ENCODE data around the gene DYNLT2.

DYNLT2 gene

DNA sequence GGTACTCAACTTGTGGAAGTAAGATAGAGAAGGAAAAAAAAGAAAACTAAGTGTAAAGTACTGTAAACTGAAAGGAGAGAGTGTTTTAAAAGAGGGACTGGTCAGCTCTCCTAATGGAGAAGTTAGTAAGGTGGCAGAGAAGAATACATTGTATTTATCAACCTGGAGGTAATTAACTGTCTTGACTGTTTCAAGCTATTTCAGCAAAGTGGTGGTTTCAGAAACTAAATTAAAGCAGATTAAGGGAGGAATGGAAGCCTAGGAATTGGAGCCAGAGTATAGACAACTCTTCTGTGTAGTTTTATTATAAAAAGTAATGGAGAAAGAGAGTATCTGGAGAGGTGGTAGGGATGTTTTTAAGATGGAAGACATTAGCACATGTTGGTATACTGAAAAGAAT, 24.4 kb downstream of the DYNLT2 start:
- no peak for DNase-seq

DNA sequence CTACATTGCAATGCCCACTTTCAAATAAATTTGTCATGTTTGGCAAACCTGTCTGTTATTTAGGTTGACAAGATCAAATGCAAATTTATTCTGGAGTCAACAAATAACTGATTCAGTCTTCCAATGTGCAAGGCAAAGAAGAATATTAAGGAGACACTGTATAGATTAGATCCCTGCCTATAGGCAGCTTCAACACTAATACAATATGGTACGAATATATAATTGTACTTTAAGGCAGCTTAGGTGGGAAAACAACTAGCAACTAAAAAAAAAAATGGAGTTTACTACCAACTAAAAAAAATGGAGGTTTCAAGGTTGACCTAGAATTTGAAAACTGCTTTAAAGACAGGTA, 25.3 kb downstream of the DYNLT2 start:
- DNase-seq = no peak

DNA sequence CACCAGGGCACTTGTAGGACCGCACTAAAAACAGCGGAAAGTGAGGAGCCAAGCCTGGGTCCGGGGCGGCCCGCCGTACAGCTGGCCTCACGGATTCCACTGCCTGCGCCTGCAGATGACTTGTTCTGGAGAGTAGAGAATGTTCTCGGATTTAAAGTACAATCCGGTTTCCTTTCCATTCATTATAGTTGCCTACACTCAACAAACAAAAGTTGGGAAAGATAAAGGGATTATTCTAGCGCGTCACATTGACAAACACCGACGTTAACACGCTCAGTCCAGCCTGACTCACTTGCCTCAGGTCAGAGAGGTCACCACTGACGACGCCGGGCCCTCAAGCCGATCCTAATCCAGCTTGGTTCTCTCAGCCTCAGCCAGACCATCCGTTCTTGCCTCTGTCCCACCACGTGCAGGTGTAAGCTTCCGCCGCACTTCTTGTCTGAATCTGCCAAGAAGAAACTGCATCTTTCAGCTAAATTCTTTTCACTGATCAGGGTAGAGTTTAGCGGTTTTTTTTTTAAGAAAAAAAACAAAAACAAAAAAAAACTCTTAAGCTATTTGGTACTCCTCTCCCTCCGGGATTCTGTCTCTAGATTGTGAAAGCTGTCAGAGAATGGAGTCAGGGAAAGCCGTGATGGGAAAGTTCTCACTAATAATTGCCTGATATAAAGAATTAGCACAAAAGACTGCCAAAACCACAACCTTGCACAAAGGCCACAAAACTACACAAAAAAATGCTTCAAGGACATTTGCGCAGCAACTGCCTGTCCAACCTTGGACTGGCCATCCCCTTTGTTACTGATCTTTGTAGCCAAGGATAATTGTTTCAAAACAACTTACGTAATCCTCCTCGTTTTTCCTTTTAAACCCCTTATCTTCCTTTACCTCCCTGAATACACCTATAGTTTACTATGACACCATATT, 26.0 kb downstream of the DYNLT2 start:
- DNase-seq = peak; percentile 83

DNA sequence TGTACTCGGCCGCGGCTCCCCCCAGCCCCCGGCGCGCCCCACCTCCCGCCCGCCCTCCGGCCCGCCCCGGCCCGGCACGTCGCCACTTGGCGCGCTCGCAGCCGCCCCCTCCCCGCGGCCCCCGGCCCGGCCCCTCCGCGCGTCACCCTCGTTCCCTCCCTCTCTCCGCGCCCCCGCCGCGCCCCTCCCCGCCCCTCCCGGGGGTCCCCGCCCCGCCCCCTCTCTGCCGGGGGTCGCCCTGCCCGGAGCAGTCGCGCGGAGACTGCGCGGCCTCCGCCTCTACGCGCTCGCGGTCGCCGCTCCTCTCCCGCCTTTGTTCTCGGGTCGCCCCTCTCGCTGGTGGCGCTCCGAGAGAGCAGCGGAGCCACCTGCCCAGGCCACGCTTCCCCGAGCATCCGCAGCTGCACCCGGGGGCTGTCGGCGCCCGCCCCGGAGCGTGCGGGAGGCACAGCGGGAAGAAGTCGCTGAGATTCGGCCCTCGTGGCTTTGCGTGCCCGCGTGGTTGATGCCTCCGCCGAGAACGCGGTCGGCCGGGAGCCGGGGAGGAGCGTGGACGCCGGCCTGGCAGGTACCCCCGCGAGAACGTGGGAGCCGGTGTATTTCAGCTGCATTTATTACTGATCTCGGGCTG, 26.8 kb downstream of the DYNLT2 start, which contains the start of gene PHF10:
PHF10 (minus strand) TSS at position 7 of the 631 bp plus-strand sequence. CDS start 569 bp downstream, outside the sequence.
- peak; percentile 76 for DNase-seq

DNA sequence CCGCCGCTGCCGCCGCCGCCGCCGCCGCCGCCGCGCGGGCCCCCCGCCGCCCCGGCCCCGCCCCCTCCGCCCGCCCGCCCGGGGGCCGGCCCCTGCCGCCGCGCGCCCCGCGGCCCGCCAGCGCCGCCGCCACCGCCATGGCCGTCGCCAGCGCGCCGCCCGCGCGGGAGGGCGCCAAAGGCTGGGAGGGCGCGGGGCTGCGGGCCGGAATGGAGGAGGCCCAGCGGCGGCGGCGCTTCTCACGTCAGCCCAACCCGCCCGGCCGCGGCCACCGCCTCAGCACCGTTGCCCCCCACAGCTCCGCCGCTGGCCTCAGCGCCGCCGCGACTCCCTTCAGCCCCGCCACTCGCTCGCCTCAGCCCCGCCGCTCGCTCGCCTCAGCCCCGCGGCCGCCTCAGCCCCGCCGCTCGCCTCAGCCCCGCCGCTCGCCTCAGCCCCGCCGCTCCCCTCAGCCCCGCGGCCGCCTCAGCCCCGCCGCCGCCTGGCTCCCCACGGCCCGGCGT, 27.3 kb downstream of the DYNLT2 start:
- peak; percentile 70 for DNase-seq

DNA sequence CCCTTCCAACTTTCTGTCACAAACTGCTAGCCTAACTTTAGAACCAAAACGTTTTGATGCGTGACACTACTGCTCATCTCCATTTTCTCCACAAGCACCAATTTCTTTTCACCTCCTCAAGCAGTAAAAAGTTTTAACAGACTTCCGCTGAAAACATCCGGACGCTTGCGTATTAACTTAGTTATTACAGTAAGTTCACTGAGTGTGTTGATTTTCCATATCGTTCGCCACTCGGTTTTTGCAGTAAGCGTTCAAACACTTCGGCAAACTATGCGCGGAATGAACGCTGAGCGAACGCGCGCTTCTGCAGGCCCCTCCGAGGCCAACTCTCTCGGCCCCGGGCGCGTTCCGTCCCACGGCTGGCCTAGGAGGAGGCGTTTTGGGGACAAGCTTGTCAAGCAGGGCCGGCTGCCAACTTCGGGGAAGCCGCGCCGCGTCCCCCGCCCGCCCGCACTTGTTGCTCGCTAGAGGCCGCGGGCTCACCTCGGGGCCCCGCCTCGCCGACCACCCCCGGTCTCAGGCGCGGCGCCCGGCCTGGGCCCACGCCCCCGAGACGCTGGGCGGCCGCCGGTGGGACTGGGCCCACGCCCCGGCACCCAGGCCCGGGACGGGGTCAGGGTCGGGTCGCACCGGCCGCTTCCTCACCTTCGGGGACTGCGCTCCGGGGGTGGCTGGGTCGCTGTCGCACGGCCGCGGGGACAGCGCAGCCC, 28.0 kb downstream of the DYNLT2 start:
- peak; percentile 63 for DNase-seq

DNA sequence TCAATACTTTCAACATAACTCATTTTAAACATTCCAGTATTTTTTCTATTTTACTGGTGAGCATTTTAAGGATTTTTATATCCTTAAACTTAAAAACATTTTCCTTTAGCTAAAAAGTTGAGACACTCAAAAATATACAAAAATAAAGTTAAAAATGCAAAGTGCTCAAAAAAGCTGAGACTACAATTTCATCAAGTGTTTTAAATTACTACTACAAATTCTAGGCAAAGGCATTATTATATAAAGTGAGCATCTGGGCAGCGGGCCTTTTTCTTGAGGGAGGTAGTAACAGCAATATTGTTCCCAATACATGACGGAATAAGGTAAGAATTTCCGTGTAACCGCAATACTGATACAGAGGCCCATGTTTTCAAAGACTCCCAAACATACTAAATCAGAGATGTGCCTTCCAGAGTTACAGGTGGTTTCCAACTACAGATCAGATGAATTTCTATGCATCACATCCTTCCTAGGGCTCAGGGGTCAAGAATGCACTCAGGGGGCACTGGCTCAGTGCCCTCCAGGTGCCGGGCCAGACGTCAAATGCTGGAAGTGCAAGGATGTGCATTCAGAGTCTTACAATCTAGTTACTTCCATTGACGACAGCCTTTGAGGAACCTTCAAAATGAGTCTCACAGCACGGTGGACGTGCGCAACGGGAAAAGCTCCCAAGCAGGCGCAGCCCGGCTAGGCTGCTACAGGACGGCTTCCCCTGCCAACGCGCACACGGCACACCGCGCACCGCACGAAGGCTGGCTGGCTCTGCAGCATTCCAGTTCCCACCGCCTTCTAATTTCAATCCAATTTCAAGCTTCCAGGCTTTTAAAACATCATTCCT, 28.8 kb downstream of the DYNLT2 start:
- DNase-seq = peak; percentile 68

DNA sequence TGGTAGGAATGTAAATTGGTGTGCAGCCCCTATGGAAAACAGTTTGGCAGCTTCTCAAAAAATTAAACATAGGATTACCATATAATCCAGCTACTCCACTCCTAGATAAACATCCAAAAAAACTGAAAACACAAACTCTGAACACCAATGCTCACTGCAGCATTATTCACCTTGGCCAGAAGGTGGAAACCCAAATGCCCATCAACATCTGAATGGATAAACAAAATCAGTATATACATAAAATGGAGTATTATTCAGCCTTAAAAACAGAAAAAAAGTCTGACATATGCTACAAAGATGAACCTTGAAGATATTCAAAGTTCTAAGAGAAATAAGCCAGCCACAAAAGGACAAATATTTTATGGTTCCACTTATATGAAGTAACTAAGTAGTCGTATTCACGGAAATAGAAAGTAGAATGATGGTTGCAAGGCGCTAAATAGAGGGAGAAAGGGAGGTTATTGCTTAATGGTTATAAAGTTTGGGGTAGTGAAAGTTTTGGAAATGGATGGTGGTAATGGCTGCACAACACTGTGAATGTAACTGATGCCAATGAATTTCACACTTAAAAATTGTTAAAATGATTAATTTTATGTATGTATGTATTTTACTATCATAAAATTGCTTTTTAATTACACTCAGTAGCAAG, 31.0 kb downstream of the DYNLT2 start:
- DNase-seq = no peak

DNA sequence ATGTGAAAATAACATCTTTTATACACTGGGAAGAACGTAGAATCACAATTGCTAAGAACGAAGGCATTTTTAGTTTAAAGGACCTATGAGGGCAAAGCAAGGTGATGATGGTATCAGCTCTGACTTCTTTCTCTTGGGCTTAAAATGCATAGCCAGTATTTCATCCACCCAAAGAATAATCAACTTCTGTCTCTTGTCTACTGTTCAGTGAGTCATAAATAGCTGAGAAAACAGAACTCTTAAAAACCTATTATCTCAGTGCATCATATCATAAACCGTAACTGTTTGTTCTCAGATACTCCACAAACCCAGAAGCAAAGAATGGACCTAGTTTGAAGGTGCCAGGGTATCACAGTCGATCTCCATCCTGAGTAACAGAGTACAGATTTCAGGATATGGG, 32.3 kb downstream of the DYNLT2 start:
- DNase-seq = no peak

DNA sequence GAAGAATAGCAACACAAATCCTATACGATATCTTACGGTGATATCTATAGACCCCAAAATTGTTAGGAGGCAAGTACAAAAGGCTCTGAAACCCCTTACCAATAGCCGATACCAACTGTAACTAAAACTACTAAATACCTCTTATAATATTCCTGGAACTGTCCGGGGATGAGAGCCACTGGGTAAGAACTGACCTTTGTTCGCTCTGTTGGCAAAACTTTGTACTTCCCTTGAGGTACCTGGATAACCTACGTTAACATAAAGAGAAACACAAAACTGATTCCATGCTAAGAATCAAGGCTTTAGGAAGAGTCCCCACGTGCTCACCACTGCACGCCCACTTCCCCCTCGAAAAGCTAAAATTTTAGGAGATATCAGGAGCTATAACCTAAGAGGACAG, 36.8 kb downstream of the DYNLT2 start:
- DNase-seq = no peak

DNA sequence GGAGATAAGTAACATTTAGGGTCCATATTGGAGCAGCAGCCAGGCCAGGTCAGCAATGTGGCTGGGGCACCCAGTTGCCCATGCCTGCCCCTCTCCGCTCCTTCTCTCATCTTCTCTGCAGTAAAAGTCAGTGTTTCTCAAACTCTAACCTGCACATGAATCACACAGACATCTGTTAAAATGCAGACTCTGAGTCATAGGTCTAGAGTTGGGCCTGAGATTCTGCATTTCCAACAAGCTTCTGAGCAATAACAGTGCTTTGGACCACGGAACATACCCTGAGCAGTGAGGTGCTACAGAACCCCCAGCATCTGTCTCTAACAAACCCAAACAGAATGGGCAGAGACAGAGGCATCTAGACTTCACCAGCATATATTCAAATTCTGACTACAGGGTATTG, 37.2 kb downstream of the DYNLT2 start:
- DNase-seq = no peak

DNA sequence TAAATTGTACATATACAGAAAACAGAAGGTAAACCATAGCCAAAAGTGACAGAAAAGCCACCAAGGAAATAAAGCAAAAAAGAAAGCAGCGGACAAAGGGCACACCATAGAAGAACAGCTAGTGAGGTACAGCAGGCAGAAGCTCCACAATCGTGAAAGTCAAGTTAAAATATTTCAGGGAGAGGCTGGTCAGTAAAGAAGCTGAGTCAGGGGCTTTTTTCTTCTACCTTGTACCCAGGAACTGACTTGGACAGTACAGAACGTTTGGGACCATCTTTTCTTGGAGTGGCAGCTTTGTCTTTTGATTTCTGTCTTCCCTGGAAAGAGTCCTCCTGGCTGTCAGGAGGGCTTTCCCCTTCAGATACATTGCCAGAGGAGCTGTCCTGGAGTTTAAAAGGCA, 41.4 kb downstream of the DYNLT2 start:
- DNase-seq = no peak

DNA sequence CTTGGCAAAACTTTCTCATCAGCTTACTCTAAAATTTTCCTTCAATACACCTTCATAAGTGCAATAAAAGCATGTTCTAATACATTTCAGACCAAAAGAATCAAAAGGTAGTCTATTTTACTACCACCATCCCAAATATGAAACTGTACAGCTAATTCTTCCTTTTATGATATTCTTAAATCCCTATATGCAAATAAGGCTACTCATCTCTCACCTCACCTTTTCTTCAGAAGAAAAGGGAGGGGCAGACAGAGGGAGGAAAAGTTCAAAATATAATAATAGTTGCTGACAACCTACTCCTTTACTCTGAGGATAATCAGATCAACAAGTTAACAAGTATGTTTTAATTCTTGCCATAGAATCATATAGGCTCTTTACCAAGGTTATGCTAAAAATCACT, 42.1 kb downstream of the DYNLT2 start:
- DNase-seq = no peak

DNA sequence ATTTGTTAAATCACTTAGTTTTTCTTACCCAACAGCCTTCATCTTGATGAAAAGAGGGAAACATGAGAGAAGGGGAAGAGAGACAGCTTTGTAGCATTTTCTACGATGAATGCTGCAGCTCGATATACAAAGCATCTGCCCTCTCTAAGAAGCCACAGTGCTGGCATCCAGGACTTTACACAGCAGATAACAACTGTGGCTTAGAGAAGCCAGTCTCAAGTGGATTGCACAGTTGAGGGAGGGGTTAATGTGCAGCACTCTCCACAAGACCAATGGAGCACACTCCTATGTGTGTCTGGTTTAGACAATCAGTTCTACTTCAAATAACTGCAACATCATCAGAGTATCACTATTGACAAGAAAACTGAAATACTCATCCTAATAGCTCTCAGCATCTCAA, 43.6 kb downstream of the DYNLT2 start:
- peak; percentile 52 for DNase-seq

DNA sequence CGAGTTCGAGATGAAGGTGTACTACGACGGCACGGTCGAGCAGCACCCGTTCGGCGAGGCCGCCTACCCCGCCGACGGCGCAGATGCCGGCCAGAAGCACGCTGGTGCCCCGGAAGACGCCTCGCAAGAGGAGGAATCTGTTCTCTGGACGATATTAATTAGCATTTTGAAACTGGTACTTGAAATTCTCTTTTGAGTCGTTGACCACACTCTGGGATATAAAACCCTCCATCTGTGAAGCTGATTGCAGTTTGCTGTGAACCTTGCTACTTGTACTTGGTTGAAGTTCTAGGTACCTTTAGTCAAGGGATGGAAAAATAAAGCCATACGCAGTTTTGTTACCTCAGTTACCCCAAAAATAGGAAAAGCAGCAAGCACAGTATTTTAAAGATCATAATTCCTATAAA, 48.5 kb downstream of the DYNLT2 start:
- DNase-seq = no peak

DNA sequence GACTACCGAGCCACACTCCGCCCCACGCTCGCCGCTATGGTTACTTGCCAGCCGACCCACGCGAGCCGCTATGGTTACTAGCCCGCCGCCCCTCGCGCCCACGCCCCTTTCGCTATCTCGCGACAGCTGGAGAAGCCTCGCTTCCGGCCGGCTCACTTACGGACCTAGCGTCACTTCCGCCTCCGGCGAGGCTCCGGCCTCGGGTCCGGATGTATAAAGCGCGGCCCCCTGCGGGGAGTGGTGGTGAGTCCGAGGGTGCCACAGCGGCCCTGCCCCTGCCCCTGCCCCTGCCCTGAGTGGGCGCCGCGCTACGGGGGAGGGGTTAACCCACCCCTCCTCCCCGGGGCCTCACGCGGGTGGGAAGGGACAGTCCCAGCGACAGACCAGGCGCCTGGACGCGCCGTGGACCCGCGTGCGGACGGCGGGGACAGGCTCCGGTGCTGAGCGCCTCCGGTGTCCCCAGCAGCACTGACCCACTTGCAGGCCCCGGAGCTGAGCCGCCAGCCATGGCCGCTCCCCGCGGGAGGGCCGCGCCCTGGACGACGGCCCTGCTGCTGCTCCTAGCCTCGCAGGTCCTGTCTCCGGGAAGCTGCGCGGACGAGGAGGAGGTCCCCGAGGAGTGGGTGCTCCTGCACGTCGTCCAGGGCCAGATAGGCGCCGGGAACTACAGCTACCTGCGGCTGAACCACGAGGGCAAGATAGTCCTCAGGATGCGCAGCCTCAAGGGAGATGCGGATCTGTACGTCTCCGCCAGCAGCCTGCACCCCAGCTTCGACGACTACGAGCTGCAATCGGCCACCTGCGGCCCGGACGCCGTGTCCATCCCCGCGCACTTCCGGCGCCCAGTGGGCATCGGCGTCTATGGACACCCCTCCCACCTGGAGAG, 49.2 kb downstream of the DYNLT2 start, which contains the start of the genes C6orf120 and WDR27:
C6orf120 (plus strand) TSS at position 173 of the 886 bp plus-strand sequence; CDS start at position 507, 334 bp downstream.
WDR27 (minus strand) TSS at position 76 of the 886 bp plus-strand sequence. CDS start 13,024 bp downstream, outside the sequence.
- peak; percentile 98 for DNase-seq

DNA sequence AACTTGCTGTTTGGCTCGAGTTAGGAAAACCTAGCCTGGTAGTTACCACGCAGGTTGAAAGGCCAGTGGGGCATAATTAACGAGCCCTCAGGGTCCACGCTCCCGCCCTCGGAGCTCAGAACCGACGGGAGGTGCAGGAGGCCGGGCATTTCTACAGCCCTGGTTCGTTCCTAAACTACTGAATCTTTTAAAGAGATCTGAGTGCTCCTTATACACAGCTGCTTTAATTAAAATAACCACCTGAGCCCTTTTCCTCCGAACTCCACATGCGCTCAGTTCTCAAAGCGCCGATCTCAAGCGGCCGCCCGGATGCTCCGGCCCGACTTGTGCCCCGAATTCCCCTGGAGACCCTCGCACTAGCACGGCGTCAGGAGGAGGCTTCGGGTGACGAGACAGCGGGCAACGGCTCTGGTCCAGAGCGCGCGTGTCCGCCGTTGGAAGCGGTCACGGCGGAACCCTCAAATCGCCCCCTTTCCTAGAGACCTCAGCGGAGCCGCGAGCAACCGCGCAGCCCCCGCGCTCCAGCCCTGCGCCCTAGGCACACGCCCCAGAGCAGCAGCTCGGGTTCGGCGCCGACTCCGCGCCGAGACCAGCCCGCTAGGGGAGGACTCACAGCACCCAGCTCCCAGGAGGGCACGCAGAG, 49.9 kb downstream of the DYNLT2 start:
- DNase-seq = peak; percentile 58

DNA sequence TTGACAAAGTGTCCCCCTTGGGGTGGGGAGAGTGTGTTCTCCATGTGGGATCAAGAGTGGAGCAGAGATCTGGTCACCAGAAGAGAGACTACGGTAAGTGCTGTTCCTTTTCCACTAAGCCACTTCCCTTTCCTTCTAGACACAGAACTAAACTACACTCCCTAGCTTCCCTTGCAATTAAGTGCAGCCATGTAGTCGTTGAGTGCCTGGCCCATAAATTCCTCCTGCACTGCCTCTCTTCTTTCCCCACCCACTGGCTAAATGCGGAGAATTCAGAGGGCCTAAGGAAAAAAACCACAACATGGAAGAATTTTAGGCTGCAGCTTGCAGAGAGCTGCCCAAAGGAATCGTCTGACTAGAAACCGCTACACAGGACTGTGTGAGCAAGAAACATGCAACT, 51.1 kb downstream of the DYNLT2 start:
- no peak for DNase-seq

DNA sequence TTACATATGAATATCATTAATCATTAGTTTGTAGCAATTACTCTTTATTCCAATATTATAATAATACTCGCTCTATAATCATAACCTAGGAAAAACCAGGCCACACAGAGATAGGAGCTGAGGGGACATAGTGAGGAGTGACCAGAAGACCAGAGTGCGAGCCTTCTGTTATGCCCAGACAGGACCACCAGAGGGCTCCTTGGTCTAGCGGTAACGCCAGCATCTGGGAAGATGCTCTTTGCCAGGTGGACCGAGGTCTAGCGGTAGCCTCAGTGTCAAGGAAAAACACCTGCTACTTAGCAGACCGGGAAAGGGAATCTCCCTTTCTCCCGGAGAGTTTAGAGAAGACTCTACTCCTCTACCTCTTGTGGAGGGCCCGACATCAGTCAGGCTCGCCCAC, 54.3 kb downstream of the DYNLT2 start:
- DNase-seq = peak; percentile 29

DNA sequence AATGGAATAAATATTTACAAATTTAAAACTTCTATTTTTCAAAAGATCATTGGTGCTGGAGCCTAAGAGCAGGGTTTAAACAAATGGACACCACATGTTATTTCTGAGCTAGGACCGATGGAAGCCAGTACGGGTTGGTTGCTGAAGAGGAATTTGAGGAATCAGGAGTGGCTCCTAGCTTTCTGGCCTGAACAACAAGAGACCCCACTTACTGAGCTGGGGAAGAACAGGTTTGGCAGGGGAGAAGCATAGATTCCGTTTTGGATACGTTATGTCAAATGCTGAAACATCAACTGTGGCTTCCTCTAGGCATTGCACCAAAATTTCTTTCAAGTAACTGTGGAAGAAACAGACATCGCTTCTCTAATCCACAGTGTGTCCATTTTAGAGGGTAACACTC, 56.2 kb downstream of the DYNLT2 start:
- no peak for DNase-seq
